Measurements from ENCODE around the gene ATG14. TPM values are rescaled to one million over a fixed set of nuclear protein-coding genes. Genes with fewer than 3 reads are reported as not detected.

Gene ATG14
- polyA plus RNA-seq, 1 of the 3 experiments (the other 2 are of a cell fraction), result 4.3 TPM

DNA sequence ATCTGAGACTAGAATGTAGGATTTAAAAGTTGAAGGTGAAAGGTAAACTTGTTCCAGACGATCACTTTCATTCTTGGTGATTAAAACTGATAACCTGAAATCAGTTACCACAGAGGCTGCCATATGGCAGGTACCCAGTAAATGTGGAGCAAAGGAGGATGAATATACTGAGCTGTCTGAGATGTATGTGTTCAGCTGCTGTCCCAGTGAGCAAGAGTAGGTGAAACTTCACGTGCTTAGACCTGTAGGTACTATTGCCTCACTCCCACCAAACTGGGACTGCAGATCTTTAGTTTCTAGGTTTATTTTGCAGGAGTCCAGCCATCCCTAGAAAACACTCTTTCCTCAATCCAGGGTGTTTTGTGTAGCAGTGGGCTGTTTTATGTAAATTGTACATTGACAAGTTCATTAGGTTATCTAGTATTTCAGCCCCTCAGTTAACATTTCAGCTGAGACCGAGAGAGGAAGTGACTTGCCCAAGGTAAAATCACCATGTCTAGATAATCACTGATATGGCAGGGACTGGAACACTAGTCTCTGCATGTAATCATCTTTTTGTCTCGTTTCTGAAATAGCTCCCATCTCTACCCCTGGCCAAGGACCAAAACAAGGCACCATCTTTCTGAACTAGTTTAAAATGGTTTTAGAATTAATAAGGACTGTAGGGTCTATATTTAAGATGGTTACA lies 62.7 kb downstream of the ATG14 start (continued):
- no peak for TF ChIP-seq CTCF (IDR thresholded peaks at IDR 0.05)

DNA sequence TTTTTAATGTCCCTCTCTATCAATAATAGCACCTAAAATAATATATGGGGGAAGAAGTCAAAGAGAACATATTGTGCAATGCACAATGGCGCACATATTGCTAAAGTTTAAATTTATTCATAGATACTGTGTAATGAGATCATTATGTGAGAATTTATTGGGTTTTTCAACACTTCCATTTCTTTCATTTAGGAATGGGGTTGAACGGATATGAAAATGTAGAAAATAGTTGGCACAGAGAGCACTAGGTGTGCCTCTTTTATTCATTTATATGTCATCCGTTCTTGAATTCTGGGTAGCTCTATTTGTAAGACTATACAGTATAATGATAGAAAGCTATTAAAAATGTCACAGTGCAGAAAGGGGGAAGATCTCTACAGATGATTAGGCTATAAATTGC lies 63.9 kb downstream of the ATG14 start:
- peaks cover 44% of the 10 kb centered on the region for H3K79me2 ChIP-seq (ENCODE audit: insufficient read depth)
- no peak overlapping the region for H3K4me3 ChIP-seq (ENCODE audit: low read depth in 2 of 2, low read length in 1 of 2)
- peaks cover 9 to 25% of the 10 kb centered on the region in 2 experiments for H3K36me3 ChIP-seq (replicated peaks in 1 of 2; ENCODE audit: control insufficient read depth in 1 of 2, insufficient read depth in 2 of 2, low read length in 1 of 2)
- TF ChIP-seq EZH2phosphoT487 (IDR thresholded peaks at IDR 0.05; ENCODE audit: borderline replicate concordance, low read depth), result no peak
- TF ChIP-seq MAX (IDR thresholded peaks at IDR 0.05; ENCODE audit: low read depth), result no peak
- TF ChIP-seq MXI1 (IDR thresholded peaks at IDR 0.05; ENCODE audit: low read depth, low read length), result no peak
- TF ChIP-seq JUND (IDR thresholded peaks at IDR 0.05), result no peak
- no peak for TF ChIP-seq RAD21 (IDR thresholded peaks at IDR 0.05; ENCODE audit: low read length)
- no peak for TF ChIP-seq TAF1 (IDR thresholded peaks at IDR 0.05; ENCODE audit: borderline replicate concordance, low read depth, low read length)
- TF ChIP-seq TCF12 (IDR thresholded peaks at IDR 0.05), result no peak
- TF ChIP-seq PBX3 (IDR thresholded peaks at IDR 0.05), result no peak
- TF ChIP-seq RCOR1 (IDR thresholded peaks at IDR 0.05; ENCODE audit: low read length), result no peak
- TF ChIP-seq, protein P1, sequence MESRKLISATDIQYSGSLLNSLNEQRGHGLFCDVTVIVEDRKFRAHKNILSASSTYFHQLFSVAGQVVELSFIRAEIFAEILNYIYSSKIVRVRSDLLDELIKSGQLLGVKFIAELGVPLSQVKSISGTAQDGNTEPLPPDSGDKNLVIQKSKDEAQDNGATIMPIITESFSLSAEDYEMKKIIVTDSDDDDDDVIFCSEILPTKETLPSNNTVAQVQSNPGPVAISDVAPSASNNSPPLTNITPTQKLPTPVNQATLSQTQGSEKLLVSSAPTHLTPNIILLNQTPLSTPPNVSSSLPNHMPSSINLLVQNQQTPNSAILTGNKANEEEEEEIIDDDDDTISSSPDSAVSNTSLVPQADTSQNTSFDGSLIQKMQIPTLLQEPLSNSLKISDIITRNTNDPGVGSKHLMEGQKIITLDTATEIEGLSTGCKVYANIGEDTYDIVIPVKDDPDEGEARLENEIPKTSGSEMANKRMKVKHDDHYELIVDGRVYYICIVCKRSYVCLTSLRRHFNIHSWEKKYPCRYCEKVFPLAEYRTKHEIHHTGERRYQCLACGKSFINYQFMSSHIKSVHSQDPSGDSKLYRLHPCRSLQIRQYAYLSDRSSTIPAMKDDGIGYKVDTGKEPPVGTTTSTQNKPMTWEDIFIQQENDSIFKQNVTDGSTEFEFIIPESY (IDR thresholded peaks at IDR 0.05; ENCODE audit: borderline replicate concordance, low read depth), result no peak
- no peak for TF ChIP-seq NFIC (IDR thresholded peaks at IDR 0.05; ENCODE audit: borderline replicate concordance)
- TF ChIP-seq FOXJ3 (CRISPR knock-in tag; IDR thresholded peaks at IDR 0.05), result no peak
- TF ChIP-seq SMC3 (IDR thresholded peaks at IDR 0.05; ENCODE audit: low read depth, low read length), result no peak
- TF ChIP-seq, protein P2, sequence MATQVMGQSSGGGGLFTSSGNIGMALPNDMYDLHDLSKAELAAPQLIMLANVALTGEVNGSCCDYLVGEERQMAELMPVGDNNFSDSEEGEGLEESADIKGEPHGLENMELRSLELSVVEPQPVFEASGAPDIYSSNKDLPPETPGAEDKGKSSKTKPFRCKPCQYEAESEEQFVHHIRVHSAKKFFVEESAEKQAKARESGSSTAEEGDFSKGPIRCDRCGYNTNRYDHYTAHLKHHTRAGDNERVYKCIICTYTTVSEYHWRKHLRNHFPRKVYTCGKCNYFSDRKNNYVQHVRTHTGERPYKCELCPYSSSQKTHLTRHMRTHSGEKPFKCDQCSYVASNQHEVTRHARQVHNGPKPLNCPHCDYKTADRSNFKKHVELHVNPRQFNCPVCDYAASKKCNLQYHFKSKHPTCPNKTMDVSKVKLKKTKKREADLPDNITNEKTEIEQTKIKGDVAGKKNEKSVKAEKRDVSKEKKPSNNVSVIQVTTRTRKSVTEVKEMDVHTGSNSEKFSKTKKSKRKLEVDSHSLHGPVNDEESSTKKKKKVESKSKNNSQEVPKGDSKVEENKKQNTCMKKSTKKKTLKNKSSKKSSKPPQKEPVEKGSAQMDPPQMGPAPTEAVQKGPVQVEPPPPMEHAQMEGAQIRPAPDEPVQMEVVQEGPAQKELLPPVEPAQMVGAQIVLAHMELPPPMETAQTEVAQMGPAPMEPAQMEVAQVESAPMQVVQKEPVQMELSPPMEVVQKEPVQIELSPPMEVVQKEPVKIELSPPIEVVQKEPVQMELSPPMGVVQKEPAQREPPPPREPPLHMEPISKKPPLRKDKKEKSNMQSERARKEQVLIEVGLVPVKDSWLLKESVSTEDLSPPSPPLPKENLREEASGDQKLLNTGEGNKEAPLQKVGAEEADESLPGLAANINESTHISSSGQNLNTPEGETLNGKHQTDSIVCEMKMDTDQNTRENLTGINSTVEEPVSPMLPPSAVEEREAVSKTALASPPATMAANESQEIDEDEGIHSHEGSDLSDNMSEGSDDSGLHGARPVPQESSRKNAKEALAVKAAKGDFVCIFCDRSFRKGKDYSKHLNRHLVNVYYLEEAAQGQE (IDR thresholded peaks at IDR 0.05; ENCODE audit: low read depth, low read length), result no peak
- TF ChIP-seq GATA2 (CRISPR knock-in tag; IDR thresholded peaks at IDR 0.05), result no peak
- no peak for TF ChIP-seq CHD2 (IDR thresholded peaks at IDR 0.05; ENCODE audit: low read length, partially characterized antibody)
- TF ChIP-seq MEF2A (IDR thresholded peaks at IDR 0.05; ENCODE audit: borderline replicate concordance, low read depth), result no peak
- TF ChIP-seq YY1 (IDR thresholded peaks at IDR 0.05; ENCODE audit: low read depth), result no peak
- H2AFZ ChIP-seq (ENCODE audit: low read depth), result no peak overlapping the region
- no peaks in the 10 kb centered on the region for H3K27me3 ChIP-seq (ENCODE audit: insufficient read depth)
- DNase-seq, result no peak
- CTCF ChIA-PET, result interaction anchor here (1.0 to 2.4 kb wide), 3 partner anchors 7 to 135 kb away, joined by 3 to 12 read pairs (median 7); no protein-coding TSS in a partner anchor
- 95% methylated on average over 3 of the region's 3 CpGs for WGBS (ENCODE audit: low lambda C conversion rate)
- H3K9me3 ChIP-seq, result no peaks in the 10 kb centered on the region
- no peak overlapping the region for H3K4me2 ChIP-seq
- POLR2A ChIA-PET, result no interaction called here
- no peak overlapping the region for H3K27ac ChIP-seq (ENCODE audit: low read depth in 2 of 2, low read length in 1 of 2)
- H3K4me1 ChIP-seq (ENCODE audit: control insufficient read depth in 1 of 2, insufficient read depth in 2 of 2, low read depth in 1 of 2, low read length in 1 of 2), result peaks cover 0 to 9% of the 10 kb centered on the region in 2 experiments; a peak in 2 of 4 replicates
- no peaks in the 10 kb centered on the region for H3K9me2 ChIP-seq
- no peaks in the 10 kb centered on the region for H3F3A ChIP-seq (replicated peaks; ENCODE audit: insufficient read depth)
- no peak overlapping the region for H3K9ac ChIP-seq
- H4K20me1 ChIP-seq (ENCODE audit: insufficient read depth), result peaks cover 18% of the 10 kb centered on the region

Data from SK-N-SH (cell line).